Endothelial cell of umbilical vein (primary cell): Measurements from ENCODE around the gene PLCH1. TPM values are rescaled to one million over a fixed set of nuclear protein-coding genes. Genes with fewer than 3 reads are reported as not detected.
"Not testable (repeated sequence)": the region's sequence is repeated elsewhere in the genome, so short reads cannot be mapped to it uniquely, and the experiment has no call there.

Experiments used
- BruUV-seq: library from RNA; stranded (reverse); fragments of 400-500 nt; replicated peaks from 2 replicates; lab custom pipeline; 2021; lab: Mats Ljungman, UMichigan
- CTCF ChIA-PET: fragments of 300-600, 350-600 bp; sonication (Branson Sonifier 250); formaldehyde crosslinking; loops from one replicate; lab custom pipeline; 2021; ENCODE audit warnings: antibody characterized with exemption, inconsistent platforms; lab: Charles Lee
- POLR2A ChIA-PET: fragments of 300-600, 350-600 bp; sonication (Branson Sonifier 250); formaldehyde crosslinking; loops from one replicate; lab custom pipeline; 2021; ENCODE audit warnings: antibody characterized with exemption, inconsistent platforms; lab: Charles Lee
- DNase-seq: peaks from one replicate; pipeline ENCODE4 v3.0.0-alpha.2; 2011; ENCODE audit warnings: low read depth, low spot score
- FAIRE-seq: peaks from 2 replicates; lab custom pipeline; 2011; peaks lifted over from hg19 to GRCh38; lab: Jason Lieb, UNC
- H2AFZ ChIP-seq: 2 replicates; pipeline ENCODE4 v1.6.0; 2012; ENCODE audit warnings: low read depth, low read length, control low read depth, inconsistent platforms
- H3K27ac ChIP-seq: 2 replicates; pipeline ENCODE4 v1.5.1; 2011; ENCODE audit warnings: low read depth, mild to moderate bottlenecking, control low read depth, low read length, moderate library complexity; ENCODE audit not compliant: insufficient read depth
- H3K27me3 ChIP-seq, 2 experiments: 2 replicates each; pipeline versions ENCODE4 v1.6.0 to v1.6.1; 2011; ENCODE audit warnings: low read length in 2 of 2, mixed read lengths in 1 of 2; ENCODE audit not compliant: control insufficient read depth in 2 of 2, insufficient read depth in 2 of 2
- H3K36me3 ChIP-seq, 2 experiments: 2 replicates in 1 of 2; 3 replicates in 1 of 2; pipeline ENCODE4 v1.5.1; 2011; ENCODE audit warnings: low read length in 2 of 2, mild to moderate bottlenecking in 1 of 2, moderate library complexity in 1 of 2; ENCODE audit not compliant: control insufficient read depth in 2 of 2, insufficient read depth in 2 of 2; ENCODE audit errors: extremely low read depth in 1 of 2
- H3K4me1 ChIP-seq: 3 replicates; pipeline ENCODE4 v1.5.1; 2011; ENCODE audit warnings: mild to moderate bottlenecking, low read length; ENCODE audit not compliant: control insufficient read depth, insufficient read depth; ENCODE audit errors: extremely low read depth
- H3K4me2 ChIP-seq: 2 replicates; pipeline ENCODE4 v1.6.1; 2011; ENCODE audit warnings: low read length, control low read depth, mixed read lengths; ENCODE audit not compliant: insufficient read depth
- H3K4me3 ChIP-seq, 3 experiments: fragments of 200-600 bp in 1 of 3; sonication (generic), shearing (Covaris generic) in 1 of 3; replicated peaks in 1 of 3; 2 replicates each; pipeline ENCODE4 v1.5.1; 2011 to 2016; ENCODE audit warnings: control low read depth in 3 of 3, low read length in 3 of 3, mild to moderate bottlenecking in 2 of 3, inconsistent platforms in 1 of 3, low read depth in 1 of 3, moderate library complexity in 1 of 3; ENCODE audit not compliant: insufficient read depth in 1 of 3
- H3K79me2 ChIP-seq: 2 replicates; pipeline ENCODE4 v1.6.0; 2012; ENCODE audit warnings: low read length, inconsistent platforms; ENCODE audit not compliant: control insufficient read depth, insufficient read depth
- H3K9ac ChIP-seq: replicated peaks from 2 replicates; pipeline ENCODE3; 2011; ENCODE audit warnings: low read length, control low read depth; ENCODE audit not compliant: insufficient read depth; ENCODE audit errors: extremely low read depth
- H3K9me1 ChIP-seq: replicated peaks from 3 replicates; pipeline ENCODE4 v1.6.0; 2011; ENCODE audit warnings: mild to moderate bottlenecking, low read length; ENCODE audit not compliant: control insufficient read depth, insufficient read depth; ENCODE audit errors: extremely low read depth
- H3K9me3 ChIP-seq: replicated peaks from 2 replicates; pipeline ENCODE4 v1.5.1; 2012; ENCODE audit warnings: low read length, inconsistent platforms; ENCODE audit not compliant: control insufficient read depth, insufficient read depth
- H4K20me1 ChIP-seq: replicated peaks from 2 replicates; pipeline ENCODE3; 2011; ENCODE audit warnings: mild to moderate bottlenecking, low read length; ENCODE audit not compliant: control insufficient read depth, insufficient read depth; ENCODE audit errors: extremely low read depth
- EZH2 ChIP-seq: IDR thresholded peaks from 2 replicates; pipeline ENCODE4 v1.6.1; 2012; ENCODE audit warnings: borderline replicate concordance, low read depth, mild to moderate bottlenecking, moderate library complexity, low read length, inconsistent platforms; ENCODE audit not compliant: severe bottlenecking
- FOS ChIP-seq: IDR thresholded peaks from 2 replicates; pipeline ENCODE4 v1.6.1; 2011; ENCODE audit warnings: mild to moderate bottlenecking, low read length, moderate library complexity, borderline replicate concordance; ENCODE audit not compliant: insufficient read depth
- GATA2 ChIP-seq: IDR thresholded peaks from 2 replicates; pipeline ENCODE4 v1.7.0; 2011; ENCODE audit warnings: low read depth, mild to moderate bottlenecking, moderate library complexity, mixed read lengths, low read length; ENCODE audit not compliant: insufficient read length, insufficient read depth
- JUN ChIP-seq: IDR thresholded peaks from 2 replicates; pipeline ENCODE4 v1.6.1; 2011; ENCODE audit warnings: borderline replicate concordance, low read depth; ENCODE audit not compliant: insufficient read length, insufficient read depth
- MAX ChIP-seq: IDR thresholded peaks from 2 replicates; pipeline ENCODE4 v1.6.1; 2011; ENCODE audit not compliant: insufficient read depth, insufficient read length
- MYC ChIP-seq: IDR thresholded peaks from one replicate; pipeline ENCODE4 v1.6.1; 2011; ENCODE audit warnings: mild to moderate bottlenecking, low read depth, low read length
- POLR2A ChIP-seq: IDR thresholded peaks from 2 replicates; pipeline ENCODE4 v1.6.1; 2012; ENCODE audit warnings: low read depth, mild to moderate bottlenecking, control low read depth, low read length
- POLR2AphosphoS5 ChIP-seq: IDR thresholded peaks from 2 replicates; pipeline ENCODE4 v1.6.1; 2012; ENCODE audit warnings: low read depth, mild to moderate bottlenecking, control low read depth, low read length, moderate library complexity; ENCODE audit not compliant: insufficient read depth
- dilution Hi-C: fragments of 300-500 bp; cut with MboI; formaldehyde crosslinking; loops from one replicate; pipeline ENCODE4 v1.15.0; 2019; ENCODE audit warnings: low sequenced_read_pairs; ENCODE audit not compliant: extremely low pct_ligation_motif_present
- intact Hi-C: fragments of 100-400 bp; cut with micrococcal nuclease; formaldehyde crosslinking; loops from one replicate; pipeline ENCODE4 v1.10.0; 2022
- polyA plus RNA-seq, 4 experiments: library from polyadenylated mRNA; depleted of rRNA in 3 of 4; stranded (reverse) in 3 of 4; unstranded in 1 of 4; fragments of >200 nt; gene quantifications; 2 replicates each; pipeline versions ENCODE4 v1.2.1 to v1.2.3, GENCODE V29; 2011 to 2012; ENCODE audit warnings: missing spikeins in 1 of 4
- total RNA-seq: library from RNA; stranded (reverse); gene quantifications from 2 replicates; pipeline ENCODE4 v1.2.3, GENCODE V29; 2021
- TF ChIP-seq, protein P1 (sequence below), 2 donors: IDR thresholded peaks; 1 replicate in 1 of 2; 2 replicates in 1 of 2; pipeline ENCODE4 v1.5.1; 2011; ENCODE audit warnings: low read length in 2 of 2, mild to moderate bottlenecking in 2 of 2, moderate library complexity in 2 of 2, control low read depth in 1 of 2, inconsistent platforms in 1 of 2, low read depth in 1 of 2; ENCODE audit not compliant: insufficient read depth in 1 of 2; ENCODE audit errors: extremely low read depth in 1 of 2

PLCH1 gene
- total and polyA plus RNA-seq, 2 donors (not counting 3 experiments of a cell fraction or from before 2014, with no cell fraction given), result 0.03 TPM; not detected in 1

- H3K4me3 ChIP-seq, H3K9ac ChIP-seq, H2AFZ ChIP-seq, H3K27me3 ChIP-seq, DNase-seq, H4K20me1 ChIP-seq, H3K36me3 ChIP-seq, POLR2A ChIA-PET, FAIRE-seq, intact Hi-C loops, dilution Hi-C loops, H3K27ac ChIP-seq, H3K9me3 ChIP-seq, H3K9me1 ChIP-seq, BruUV-seq, H3K79me2 ChIP-seq, H3K4me1 ChIP-seq, CTCF ChIA-PET, H3K4me2 ChIP-seq: not testable (repeated sequence)
These were observed 106.4 kb downstream of the PLCH1 start for GRCh38 chr3:155638461-155638860.

DNA sequence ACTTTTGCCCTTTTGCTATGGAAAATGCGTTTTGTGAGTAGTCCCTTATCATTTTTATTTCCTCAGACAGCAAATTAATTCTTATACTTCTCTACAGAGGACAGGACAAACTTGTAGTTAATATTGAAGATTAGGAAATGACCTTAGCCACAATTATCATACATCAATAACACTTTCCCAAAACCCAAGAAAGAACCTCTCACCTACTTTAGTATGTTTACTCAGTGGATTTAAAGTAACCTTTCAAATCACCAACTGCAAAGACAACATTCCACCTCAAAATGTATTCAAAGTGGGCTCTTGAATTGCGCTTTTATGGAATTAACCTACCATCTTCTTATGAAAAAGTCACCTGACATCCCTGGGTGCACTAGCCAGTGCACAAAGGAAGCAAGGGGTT lies 107.3 kb downstream of the PLCH1 start:
- DNase-seq (no peak), FAIRE-seq (no peak)
- H4K20me1 ChIP-seq, result no peaks in the 10 kb centered on the region
- TF ChIP-seq, protein P1, sequence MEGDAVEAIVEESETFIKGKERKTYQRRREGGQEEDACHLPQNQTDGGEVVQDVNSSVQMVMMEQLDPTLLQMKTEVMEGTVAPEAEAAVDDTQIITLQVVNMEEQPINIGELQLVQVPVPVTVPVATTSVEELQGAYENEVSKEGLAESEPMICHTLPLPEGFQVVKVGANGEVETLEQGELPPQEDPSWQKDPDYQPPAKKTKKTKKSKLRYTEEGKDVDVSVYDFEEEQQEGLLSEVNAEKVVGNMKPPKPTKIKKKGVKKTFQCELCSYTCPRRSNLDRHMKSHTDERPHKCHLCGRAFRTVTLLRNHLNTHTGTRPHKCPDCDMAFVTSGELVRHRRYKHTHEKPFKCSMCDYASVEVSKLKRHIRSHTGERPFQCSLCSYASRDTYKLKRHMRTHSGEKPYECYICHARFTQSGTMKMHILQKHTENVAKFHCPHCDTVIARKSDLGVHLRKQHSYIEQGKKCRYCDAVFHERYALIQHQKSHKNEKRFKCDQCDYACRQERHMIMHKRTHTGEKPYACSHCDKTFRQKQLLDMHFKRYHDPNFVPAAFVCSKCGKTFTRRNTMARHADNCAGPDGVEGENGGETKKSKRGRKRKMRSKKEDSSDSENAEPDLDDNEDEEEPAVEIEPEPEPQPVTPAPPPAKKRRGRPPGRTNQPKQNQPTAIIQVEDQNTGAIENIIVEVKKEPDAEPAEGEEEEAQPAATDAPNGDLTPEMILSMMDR (IDR thresholded peaks at IDR 0.05; ENCODE audit: extremely low read depth in 1 of 2, insufficient read depth in 1 of 2, low read depth in 1 of 2, low read length in 2 of 2), result no peak
- TF ChIP-seq GATA2, result no peak
- TF ChIP-seq EZH2, result no peak
- TF ChIP-seq JUN, result no peak
- no peak for TF ChIP-seq MAX
- no peak for TF ChIP-seq POLR2A
- TF ChIP-seq POLR2AphosphoS5, result no peak
- TF ChIP-seq FOS, result no peak
- no peak for TF ChIP-seq MYC
- dilution Hi-C loops (no loop called here), intact Hi-C loops (no loop called here)
- no peak overlapping the region for H3K4me2 ChIP-seq
- no peaks in the 10 kb centered on the region for H3K36me3 ChIP-seq
- H3K79me2 ChIP-seq, result no peaks in the 10 kb centered on the region
- ChIA-PET CTCF (no interaction called here), POLR2A (no interaction called here)
- H3K4me3 ChIP-seq, result no peak overlapping the region
- H3K27ac ChIP-seq, result no peak overlapping the region
- H2AFZ ChIP-seq, result no peak overlapping the region
- no peaks in the 10 kb centered on the region for H3K9me3 ChIP-seq
- no TSS peak for BruUV-seq
- no peaks in the 10 kb centered on the region for H3K9me1 ChIP-seq
- no peak overlapping the region for H3K9ac ChIP-seq
- no peaks in the 10 kb centered on the region for H3K4me1 ChIP-seq
- H3K27me3 ChIP-seq, result no peaks in the 10 kb centered on the region
